Activated naive CD4-positive, alpha-beta T cell treated with anti-CD3 and anti-CD28 coated beads, Interleukin-2, amount 50 U/mL, for 16 hours (primary cell): ENCODE results near the gene C2orf78.

Experiments used
- DNase-seq: peaks from one replicate; pipeline ENCODE4 v3.0.0-alpha.2; 2020

The C2orf78 gene

DNA sequence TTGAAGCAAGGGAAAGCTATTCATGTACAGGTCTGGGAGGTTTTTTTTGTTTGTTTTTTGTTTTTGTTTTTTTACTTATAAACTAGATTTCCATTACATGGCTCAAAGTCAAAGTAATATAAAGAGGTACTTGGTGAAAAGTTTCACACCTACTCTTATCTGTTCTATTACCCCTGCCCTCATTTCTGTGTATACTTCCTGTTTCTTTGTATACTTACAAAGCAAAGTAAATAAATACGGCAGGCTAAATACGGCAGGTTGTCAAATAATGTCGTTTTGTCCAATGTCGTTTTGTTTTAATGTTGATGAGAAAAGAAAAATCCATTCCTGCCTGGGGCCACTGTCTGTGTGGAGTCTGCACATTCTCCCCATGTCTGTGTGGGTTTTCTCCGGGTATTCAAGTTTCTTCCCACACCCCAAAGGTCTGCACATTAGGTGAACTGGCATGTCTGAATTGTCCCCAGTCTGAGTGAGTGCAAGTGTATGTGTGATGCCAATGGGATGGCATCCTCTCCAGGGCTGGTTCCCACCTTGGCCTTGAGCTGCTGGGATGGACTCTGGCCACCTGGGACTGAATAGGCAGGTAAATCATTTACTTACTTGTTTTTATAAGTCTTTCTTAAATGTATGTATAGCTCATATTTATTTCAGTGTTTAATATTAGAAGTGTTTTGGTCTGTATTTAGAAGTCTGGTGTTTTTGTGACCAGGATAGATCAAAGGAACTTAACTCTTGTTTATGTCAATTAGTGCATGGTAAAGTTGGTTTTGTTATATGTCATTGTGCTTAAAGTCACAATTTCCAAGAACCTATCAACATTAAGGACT is 58.1 kb downstream of the C2orf78 start:
- DNase-seq: no peak

DNA sequence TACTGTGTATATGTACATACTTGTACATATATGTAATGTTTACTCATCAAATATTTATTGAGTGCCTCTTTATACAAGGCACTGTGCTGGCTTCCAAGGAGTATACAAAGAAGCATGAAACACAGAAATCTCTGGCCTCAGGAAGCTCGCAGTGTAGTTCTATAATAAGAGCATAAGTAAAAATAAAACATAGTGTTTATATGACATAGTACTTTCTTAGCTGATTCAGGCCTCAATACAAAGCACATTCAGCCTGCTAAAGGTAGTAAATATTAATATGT is 58.7 kb downstream of the C2orf78 start:
- no peak for DNase-seq

DNA sequence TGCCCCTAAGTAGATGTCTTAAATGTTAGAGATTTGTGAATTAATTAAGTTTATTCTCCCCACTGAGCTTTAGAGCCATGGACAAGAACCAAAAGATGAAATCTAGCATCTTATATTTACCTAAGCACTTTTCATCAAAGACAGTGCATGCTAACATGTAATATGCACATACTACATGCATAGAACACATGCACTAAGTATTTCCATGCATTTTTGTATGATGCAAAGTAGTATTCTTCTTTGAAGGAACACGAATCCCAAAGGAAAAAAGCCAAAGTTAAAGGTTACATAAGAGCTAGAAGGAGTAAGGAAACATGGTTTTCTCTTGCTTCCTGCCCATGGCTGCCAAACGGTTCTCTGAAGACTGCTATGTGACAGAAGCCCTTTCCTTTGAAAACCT is 60.1 kb downstream of the C2orf78 start:
- DNase-seq: no peak

DNA sequence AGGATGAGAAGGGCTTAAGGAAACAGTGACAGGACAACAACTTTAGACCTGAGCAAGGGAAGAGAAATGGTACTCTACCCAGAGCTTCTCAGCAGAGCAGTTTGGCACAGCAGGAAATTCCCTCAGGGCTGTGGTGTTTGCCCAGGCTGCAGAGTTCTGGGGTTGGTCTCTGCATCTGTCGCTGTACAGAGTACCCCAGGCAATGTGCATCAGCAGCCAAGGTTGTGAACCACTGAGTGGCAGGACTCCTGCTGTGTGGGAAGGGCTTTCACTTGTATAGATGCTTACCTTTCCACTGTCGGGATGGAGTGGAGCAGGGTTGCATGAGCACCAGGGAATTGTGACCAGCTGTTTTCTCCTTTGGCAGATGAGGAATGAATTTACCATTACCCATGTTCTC is 66.0 kb downstream of the C2orf78 start:
- no peak for DNase-seq

- DNase-seq: no peak
Observed at GRCh38 chr2:73851274-73851673, 67.3 kb downstream of the C2orf78 start.

GRCh38 chr2:73852020-73852419 is 68.0 kb downstream of the C2orf78 start:
- no peak for DNase-seq

DNA sequence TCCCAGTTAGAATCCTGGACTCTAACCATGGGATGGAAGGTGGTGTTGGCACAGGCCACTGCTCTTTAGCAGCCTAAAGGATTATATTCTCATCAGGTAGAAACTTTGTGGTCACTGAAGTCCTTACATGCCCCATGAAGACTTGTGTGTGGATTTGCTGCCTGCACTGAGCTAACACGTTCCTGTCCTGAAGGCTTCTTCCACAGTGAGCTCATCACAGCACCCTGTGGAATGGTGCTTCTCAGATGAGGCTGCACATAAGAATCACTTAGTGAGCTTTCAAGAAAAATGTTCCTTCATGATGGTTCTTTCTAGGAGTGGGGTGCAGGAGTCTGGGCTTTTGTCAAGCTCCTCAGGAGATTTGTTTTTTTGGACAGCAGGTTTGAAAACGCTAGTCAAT is 71.5 kb downstream of the C2orf78 start:
- DNase-seq: no peak

- DNase-seq: no peak
Observed at GRCh38 chr2:73856214-73856613, 72.2 kb downstream of the C2orf78 start.

DNA sequence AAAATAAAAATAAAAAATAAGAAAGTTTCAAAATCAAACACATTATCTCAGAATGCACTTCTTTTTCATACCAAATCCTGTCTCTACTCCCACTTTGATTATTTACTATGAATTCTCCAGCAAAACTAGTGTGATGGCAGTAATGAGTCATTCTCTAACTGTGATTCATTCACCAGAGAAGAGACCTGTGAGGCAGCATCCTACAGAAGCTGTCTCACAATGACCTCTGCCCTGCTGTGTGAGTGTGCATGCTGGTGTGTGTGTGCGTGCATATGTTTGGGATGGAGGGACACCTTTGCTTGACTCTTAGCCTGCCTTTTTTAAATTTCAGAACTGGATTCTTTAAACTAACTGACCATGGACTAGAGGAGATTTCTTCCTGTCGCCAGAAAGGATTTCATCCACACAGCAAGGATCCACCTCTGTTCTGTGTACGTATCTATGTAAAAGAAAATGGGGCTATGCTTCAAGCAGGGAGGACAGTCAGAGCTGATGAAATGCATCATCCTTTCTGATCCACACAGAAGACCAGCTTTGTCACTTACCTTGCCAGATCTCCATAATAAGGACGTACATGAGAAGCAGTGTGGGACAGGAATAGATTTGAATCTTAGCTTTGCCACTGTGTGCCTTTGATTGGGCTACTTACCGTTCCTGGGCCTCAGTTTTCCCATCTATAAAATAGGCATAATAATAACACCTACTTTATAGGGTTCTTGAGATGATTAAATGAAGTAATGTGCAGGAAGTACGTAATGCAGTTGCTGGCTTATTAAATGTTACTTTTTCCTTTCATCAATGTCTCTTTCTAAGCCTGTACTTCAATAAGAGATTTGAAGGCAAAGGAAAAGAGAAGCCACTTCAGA is 76.0 kb downstream of the C2orf78 start:
- peak; percentile 44 for DNase-seq

GRCh38 chr2:73862987-73863386 is 79.0 kb downstream of the C2orf78 start:
- DNase-seq: no peak
